GM13977 (cell line): ENCODE measurements around the gene CDX2.

Source experiments
- DNase-seq: peaks from one replicate; pipeline ENCODE4 v3.0.0; 2012; ENCODE audit warnings: low spot score
- in situ Hi-C: fragments of 300-500 bp; cut with MboI; formaldehyde crosslinking; loops from one replicate; pipeline ENCODE4 v1.12.0; 2022; ENCODE audit warnings: low sequenced_read_pairs, low pct_unique_long_range_greater_than_20kb, mixed read lengths, inconsistent platforms; ENCODE audit not compliant: unreplicated experiment
- TF ChIP-seq, protein P1 (sequence below): IDR thresholded peaks from 2 replicates; pipeline ENCODE4 v1.5.1; 2012; ENCODE audit warnings: mild to moderate bottlenecking, control low read depth; ENCODE audit not compliant: insufficient read depth; ENCODE audit errors: extremely low read depth, missing control alignments

The CDX2 gene

GRCh38 chr13:27973961-27974662 lies 5.0 kb upstream of the CDX2 start:
- DNase-seq, result no peak
- TF ChIP-seq, protein P1, sequence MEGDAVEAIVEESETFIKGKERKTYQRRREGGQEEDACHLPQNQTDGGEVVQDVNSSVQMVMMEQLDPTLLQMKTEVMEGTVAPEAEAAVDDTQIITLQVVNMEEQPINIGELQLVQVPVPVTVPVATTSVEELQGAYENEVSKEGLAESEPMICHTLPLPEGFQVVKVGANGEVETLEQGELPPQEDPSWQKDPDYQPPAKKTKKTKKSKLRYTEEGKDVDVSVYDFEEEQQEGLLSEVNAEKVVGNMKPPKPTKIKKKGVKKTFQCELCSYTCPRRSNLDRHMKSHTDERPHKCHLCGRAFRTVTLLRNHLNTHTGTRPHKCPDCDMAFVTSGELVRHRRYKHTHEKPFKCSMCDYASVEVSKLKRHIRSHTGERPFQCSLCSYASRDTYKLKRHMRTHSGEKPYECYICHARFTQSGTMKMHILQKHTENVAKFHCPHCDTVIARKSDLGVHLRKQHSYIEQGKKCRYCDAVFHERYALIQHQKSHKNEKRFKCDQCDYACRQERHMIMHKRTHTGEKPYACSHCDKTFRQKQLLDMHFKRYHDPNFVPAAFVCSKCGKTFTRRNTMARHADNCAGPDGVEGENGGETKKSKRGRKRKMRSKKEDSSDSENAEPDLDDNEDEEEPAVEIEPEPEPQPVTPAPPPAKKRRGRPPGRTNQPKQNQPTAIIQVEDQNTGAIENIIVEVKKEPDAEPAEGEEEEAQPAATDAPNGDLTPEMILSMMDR, result no peak
- in situ Hi-C loops, result loop anchor here (5.0 to 10.0 kb wide), 2 partner anchors 47 to 179 kb away; partner anchors contain the start of gene GSX1

- DNase-seq, result no peak
- TF ChIP-seq, protein P1, result no peak
- in situ Hi-C loops, result loop anchor here (5.0 to 10.0 kb wide), 2 partner anchors 46 to 178 kb away; partner anchors contain the start of gene GSX1
These were observed 4.2 kb upstream of the CDX2 start for GRCh38 chr13:27973291-27973690.

DNA sequence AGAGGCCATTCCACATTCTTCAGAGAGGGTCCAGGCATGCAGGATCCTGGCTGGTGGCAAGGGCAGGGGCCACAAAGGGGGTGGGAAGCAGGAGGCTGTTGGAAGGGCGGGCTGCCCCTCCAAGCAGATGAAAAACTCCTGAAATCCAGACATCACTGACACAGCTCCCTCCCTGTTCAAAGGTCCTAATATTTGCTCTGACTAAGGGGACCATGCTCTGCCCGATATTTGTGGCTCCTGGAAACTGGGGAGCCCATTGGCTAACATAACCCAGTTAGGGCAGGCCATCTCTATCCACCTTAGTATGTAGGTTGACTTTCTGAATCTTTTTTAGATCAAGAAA lies 3.3 kb upstream of the CDX2 start:
- in situ Hi-C loops, result loop anchor here (5.0 to 10.0 kb wide), 2 partner anchors 45 to 178 kb away; partner anchors contain the start of gene GSX1
- no peak for DNase-seq
- TF ChIP-seq, protein P1, result no peak

DNA sequence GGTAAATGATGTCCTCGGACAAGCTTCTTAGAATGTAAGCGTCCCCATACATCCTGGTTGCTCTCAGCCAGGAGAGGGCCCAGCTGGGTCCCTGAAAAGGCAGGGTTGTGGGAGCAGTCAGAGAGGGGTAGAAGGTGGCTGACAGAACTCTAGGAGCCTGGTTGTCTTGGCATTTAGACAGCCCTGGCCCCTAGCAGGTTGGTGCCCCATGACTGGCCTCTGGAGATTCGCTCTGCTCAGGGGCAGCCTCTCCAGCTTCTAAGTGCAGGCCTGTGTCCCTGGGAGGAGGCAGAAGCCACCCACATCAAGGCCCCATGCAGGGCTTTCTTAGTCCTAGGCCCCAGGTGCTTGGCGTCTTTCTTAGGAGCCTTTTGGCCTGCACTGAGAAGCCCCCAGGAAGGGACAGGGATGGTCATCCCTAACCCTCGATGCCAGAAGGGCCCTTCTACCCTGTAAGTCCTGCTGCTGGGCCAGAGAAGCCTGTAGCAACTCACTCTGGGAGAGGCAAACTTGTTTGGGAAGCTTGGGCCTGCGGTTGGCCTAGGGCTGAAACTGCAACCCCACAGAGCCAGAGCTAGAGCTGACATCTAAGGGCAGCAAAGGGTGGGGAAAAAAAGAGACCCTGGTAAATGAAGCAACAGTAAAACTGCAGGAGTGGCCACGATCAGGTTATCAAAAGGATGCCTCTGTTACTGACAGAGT lies 2.8 kb upstream of the CDX2 start:
- in situ Hi-C loops, result loop anchor here (5.0 to 10.0 kb wide), 2 partner anchors 45 to 177 kb away; partner anchors contain the start of gene GSX1
- TF ChIP-seq, protein P1, result no peak
- no peak for DNase-seq

- TF ChIP-seq, protein P1, result no peak
- in situ Hi-C loops, result loop anchor here (5.0 to 10.0 kb wide), 2 partner anchors 44 to 176 kb away; partner anchors contain the start of gene GSX1
- no peak for DNase-seq
These were observed 2.1 kb upstream of the CDX2 start for GRCh38 chr13:27971236-27971645.

DNA sequence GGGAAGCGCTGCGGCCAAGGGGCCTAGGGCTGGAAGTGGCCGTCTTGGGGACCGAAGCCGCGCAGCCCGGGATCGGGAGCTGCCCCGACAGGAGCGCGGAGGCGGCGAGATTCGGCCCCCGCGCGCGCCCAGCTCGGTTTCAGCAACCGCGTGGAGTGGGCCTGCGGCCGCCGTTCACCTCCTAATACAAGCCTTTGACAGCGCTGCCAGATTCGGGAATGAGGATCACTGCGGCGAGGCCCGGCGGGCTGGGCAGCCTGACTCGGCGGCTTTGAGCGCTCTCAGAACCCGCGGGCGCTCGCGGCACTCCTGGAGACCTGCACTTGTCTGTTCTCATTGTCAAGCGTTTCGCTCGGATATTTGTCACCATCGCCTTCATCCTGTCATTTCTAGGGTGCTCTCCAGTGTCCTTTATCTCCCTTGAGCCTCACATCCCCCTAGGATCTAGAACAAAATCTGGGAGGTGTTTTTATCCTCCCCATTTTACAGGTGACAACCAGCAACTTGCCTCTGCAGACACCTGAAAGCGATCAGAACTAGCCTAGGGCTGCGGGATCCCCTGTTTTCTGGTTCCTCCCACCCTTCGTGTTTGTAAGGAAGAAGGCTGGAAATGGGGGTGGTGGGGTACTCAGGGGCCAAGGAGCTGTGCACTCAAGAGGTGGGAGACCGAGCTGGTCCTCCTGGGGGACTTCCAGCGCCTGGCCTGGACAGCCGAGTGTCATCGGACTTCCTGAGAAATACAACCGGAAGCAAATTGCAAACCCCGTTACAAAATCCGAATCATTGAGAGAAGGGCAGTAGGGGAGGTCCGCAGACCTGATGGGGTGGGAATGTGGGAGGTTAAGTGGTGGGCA lies 1.5 kb upstream of the CDX2 start:
- TF ChIP-seq, protein P1, result no peak
- in situ Hi-C loops, result loop anchor here (5.0 to 10.0 kb wide), 2 partner anchors 43 to 176 kb away; partner anchors contain the start of gene GSX1
- DNase-seq, result no peak
